ENCODE measurements around the gene ZEB1.

GRCh38 chr10:31366703-31367102, 47.7 kb downstream of the ZEB1 start:
- no peak for TF ChIP-seq CTCF (conservative IDR thresholded peaks at IDR 0.05; ENCODE audit: low read length)
- TF ChIP-seq EZH2phosphoT487 (IDR thresholded peaks at IDR 0.05; ENCODE audit: borderline replicate concordance): no peak
